ENCODE results near the gene MLF2. TPM values are rescaled to one million over a fixed set of nuclear protein-coding genes. Genes with fewer than 3 reads are reported as not detected.

Gene MLF2
- total and polyA plus RNA-seq, 2 donors from 2014 or later: 141 to 289 TPM

DNA sequence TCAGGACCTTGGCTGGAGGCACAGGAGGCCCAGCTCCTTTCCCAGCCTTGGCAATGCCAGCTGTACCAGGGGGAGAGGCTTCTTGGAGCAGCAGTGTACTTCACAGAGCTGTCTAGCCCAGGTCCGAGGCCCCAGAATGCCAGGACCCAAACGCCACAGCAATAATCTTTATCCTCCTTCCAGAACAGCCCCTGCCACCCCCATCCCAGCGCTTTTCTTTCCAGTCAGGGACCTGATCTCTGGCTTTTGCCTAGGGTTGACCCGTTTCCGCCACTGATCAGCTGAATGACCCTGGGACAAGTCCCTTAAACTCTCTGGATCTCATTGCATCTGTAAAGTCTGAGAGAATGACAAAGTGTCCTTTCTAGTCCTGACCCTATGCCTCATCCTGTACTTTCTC is 24.4 kb upstream of the MLF2 start:
- intact Hi-C loops (cut with DNase I): no loop called here
- H3K9ac ChIP-seq (ENCODE audit: low read length in 3 of 3): no peak overlapping the region
- no peaks in the 10 kb centered on the region for H3K27me3 ChIP-seq (ENCODE audit: control insufficient read depth, insufficient read depth, low read length)
- no peak overlapping the region for H3K27ac ChIP-seq (ENCODE audit: low read depth in 2 of 2, low read length in 2 of 2)
- no peaks in the 10 kb centered on the region for H3K9me3 ChIP-seq (ENCODE audit: control insufficient read depth in 2 of 3, insufficient read depth in 1 of 3, low read length in 3 of 3)
- DNase-seq (no peak), FAIRE-seq (no peak)
- H3K4me3 ChIP-seq (ENCODE audit: low read length in 3 of 3): no peak overlapping the region
- peaks cover 0 to 15% (median 10%) of the 10 kb centered on the region in 3 donors for H3K4me1 ChIP-seq (ENCODE audit: control insufficient read depth in 2 of 3, insufficient read depth in 2 of 3, low read depth in 1 of 3, low read length in 3 of 3)
- TF ChIP-seq, protein P1, sequence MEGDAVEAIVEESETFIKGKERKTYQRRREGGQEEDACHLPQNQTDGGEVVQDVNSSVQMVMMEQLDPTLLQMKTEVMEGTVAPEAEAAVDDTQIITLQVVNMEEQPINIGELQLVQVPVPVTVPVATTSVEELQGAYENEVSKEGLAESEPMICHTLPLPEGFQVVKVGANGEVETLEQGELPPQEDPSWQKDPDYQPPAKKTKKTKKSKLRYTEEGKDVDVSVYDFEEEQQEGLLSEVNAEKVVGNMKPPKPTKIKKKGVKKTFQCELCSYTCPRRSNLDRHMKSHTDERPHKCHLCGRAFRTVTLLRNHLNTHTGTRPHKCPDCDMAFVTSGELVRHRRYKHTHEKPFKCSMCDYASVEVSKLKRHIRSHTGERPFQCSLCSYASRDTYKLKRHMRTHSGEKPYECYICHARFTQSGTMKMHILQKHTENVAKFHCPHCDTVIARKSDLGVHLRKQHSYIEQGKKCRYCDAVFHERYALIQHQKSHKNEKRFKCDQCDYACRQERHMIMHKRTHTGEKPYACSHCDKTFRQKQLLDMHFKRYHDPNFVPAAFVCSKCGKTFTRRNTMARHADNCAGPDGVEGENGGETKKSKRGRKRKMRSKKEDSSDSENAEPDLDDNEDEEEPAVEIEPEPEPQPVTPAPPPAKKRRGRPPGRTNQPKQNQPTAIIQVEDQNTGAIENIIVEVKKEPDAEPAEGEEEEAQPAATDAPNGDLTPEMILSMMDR (IDR thresholded peaks at IDR 0.05; ENCODE audit: borderline replicate concordance, extremely low read depth, insufficient read depth): no peak
- no peaks in the 10 kb centered on the region for H3K36me3 ChIP-seq (ENCODE audit: control insufficient read depth in 2 of 3, insufficient read depth in 3 of 3, low read length in 3 of 3)

DNA sequence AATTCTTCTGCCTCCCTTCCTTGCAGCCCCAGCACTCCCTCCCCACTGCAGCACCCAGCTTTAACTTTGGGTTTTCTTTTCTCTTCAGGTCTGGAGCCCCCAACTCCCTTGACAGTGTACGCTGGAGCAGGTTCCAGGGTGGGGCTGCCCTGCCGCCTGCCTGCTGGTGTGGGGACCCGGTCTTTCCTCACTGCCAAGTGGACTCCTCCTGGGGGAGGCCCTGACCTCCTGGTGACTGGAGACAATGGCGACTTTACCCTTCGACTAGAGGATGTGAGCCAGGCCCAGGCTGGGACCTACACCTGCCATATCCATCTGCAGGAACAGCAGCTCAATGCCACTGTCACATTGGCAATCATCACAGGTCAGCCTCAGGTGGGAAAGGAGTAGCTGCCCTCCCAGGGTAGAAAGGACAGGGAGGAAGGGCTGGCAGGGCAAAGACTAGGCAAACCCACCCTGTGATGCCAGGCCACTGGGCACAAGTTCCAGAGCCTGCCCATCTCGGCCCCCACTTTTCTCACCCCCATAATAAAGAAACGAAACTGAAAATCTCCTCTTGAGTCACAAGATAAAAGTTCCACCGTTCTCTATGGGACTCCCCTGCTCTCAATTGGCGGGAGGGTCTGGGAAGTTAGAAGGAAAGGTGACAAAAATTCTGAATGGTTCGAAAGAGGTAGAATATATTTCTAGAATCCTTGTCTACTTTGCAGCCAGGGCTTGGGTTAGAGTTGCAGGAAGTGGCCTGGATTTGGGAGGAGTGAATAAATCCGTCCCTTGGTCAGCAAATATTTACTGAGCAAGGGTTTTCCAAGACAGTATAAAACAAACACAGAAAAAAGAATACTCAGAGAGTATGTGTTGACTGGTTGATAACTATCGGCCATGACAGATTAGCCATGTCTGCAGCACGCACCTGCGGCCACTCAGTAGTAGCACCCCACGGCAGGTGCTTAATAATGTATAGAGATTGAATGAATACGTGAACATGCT is 22.5 kb upstream of the MLF2 start:
- H3K4me1 ChIP-seq (ENCODE audit: control insufficient read depth in 2 of 3, insufficient read depth in 2 of 3, low read depth in 1 of 3, low read length in 3 of 3): peaks cover 0 to 15% (median 12%) of the 10 kb centered on the region in 3 donors
- no peak overlapping the region for H3K4me3 ChIP-seq (ENCODE audit: low read length in 3 of 3)
- intact Hi-C loops (cut with DNase I): no loop called here
- TF ChIP-seq, protein P1 (IDR thresholded peaks at IDR 0.05; ENCODE audit: borderline replicate concordance, extremely low read depth, insufficient read depth): no peak
- peaks cover 0 to 4% (median 2%) of the 10 kb centered on the region in 3 donors for H3K36me3 ChIP-seq (ENCODE audit: control insufficient read depth in 2 of 3, insufficient read depth in 3 of 3, low read length in 3 of 3)
- no peak for DNase-seq
- no peak overlapping the region for H3K27ac ChIP-seq (ENCODE audit: low read depth in 2 of 2, low read length in 2 of 2)
- no peaks in the 10 kb centered on the region for H3K27me3 ChIP-seq (ENCODE audit: control insufficient read depth, insufficient read depth, low read length)
- no peak for FAIRE-seq
- H3K9me3 ChIP-seq (ENCODE audit: control insufficient read depth in 2 of 3, insufficient read depth in 1 of 3, low read length in 3 of 3): no peaks in the 10 kb centered on the region
- H3K9ac ChIP-seq (ENCODE audit: low read length in 3 of 3): no peak overlapping the region

DNA sequence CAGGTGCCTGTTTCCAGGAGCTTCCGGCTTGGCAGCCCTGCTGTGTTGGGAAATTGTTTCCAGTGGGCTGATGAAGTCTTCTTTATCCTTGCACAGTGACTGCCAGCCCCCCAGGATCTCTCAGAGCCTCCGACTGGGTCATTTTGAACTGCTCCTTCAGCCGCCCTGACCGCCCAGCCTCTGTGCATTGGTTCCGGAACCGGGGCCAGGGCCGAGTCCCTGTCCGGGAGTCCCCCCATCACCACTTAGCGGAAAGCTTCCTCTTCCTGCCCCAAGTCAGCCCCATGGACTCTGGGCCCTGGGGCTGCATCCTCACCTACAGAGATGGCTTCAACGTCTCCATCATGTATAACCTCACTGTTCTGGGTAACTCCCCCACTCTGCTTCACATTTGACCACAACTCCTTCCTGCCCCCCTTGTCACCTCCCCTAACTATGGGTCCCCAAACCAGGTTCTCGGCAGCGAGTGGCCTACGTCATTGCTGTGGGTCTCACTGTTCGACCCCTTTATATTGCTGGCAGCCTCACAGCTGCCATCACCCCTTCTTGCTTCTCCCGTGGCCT is 21.6 kb upstream of the MLF2 start:
- TF ChIP-seq, protein P1 (IDR thresholded peaks at IDR 0.05; ENCODE audit: borderline replicate concordance, extremely low read depth, insufficient read depth): no peak
- Histone ChIP-seq H3K9ac (ENCODE audit: low read length in 3 of 3) (no peak overlapping the region), H3K27ac (ENCODE audit: low read depth in 2 of 2, low read length in 2 of 2) (no peak overlapping the region), H3K4me1 (ENCODE audit: control insufficient read depth in 2 of 3, insufficient read depth in 2 of 3, low read depth in 1 of 3, low read length in 3 of 3) (peaks cover 0 to 12% (median 10%) of the 10 kb centered on the region in 3 donors), H3K4me3 (ENCODE audit: low read length in 3 of 3) (no peak overlapping the region), H3K27me3 (ENCODE audit: control insufficient read depth, insufficient read depth, low read length) (no peaks in the 10 kb centered on the region), H3K9me3 (ENCODE audit: control insufficient read depth in 2 of 3, insufficient read depth in 1 of 3, low read length in 3 of 3) (no peaks in the 10 kb centered on the region), H3K36me3 (ENCODE audit: control insufficient read depth in 2 of 3, insufficient read depth in 3 of 3, low read length in 3 of 3) (peaks cover 0 to 4% (median 2%) of the 10 kb centered on the region in 3 donors)
- no peak for DNase-seq
- no peak for FAIRE-seq
- intact Hi-C loops (cut with DNase I): no loop called here
